Mucosa of descending colon (tissue), 3 donors: ENCODE data around the gene TOR1AIP2. TPM values are rescaled to one million over a fixed set of nuclear protein-coding genes. Genes with fewer than 3 reads are reported as not detected.
A peak's percentile ranks its signal among the peaks of the same experiment; 100 is the strongest.

ENCODE experiments used
- ATAC-seq: fragments of 200-7000 bp; cut with Tn5 transposase; one replicate; pipeline ENCODE4 v1.9.1; 2020; ENCODE audit warnings: mild to moderate bottlenecking, moderate library complexity
- DNase-seq, 3 donors: peaks; one replicate each; pipeline ENCODE4 v3.0.0-alpha.2; 2020
- H3K36me3 ChIP-seq: fragments of 200-600 bp; one replicate; pipeline ENCODE4 v1.8.0; 2021; ENCODE audit warnings: low read depth, mild to moderate bottlenecking
- H3K4me1 ChIP-seq: fragments of 200-600 bp; one replicate; pipeline ENCODE4 v1.8.0; 2021; ENCODE audit warnings: low read depth, mild to moderate bottlenecking
- H3K4me3 ChIP-seq: fragments of 200-600 bp; one replicate; pipeline ENCODE4 v1.8.0; 2021; ENCODE audit warnings: mild to moderate bottlenecking
- H3K9me3 ChIP-seq: fragments of 200-600 bp; one replicate; pipeline ENCODE4 v1.8.0; 2021; ENCODE audit warnings: mild to moderate bottlenecking
- intact Hi-C, 2 donors: fragments of 100-400 bp; cut with DNase I in 1 of 2; cut with micrococcal nuclease in 1 of 2; formaldehyde crosslinking; loops; one replicate each; pipeline versions ENCODE4 v1.11.0 to v1.11.1; 2022; cut with DNase I, micrococcal nuclease
- total RNA-seq, 3 donors: library from RNA; stranded (reverse); fragmentation: NEBNext Ultra II Directional in 2 of 3; extraction: Animal tissue kit (Norgen Biotek cat#: 25700) in 2 of 3; gene quantifications; one replicate each; pipeline versions ENCODE4 v1.2.1 to v1.2.4, GENCODE V29; 2021 to 2023
- TF ChIP-seq, protein P1 (sequence below): fragments of 200-600 bp; IDR thresholded peaks from one replicate; pipeline ENCODE4 v1.8.0; 2022; ENCODE audit warnings: antibody characterized with exemption, mild to moderate bottlenecking
- donor health status: DM: no; HTN: no; CAD: no; lungs with moderate emphysema.
- donor health status: DM: no; HTN: no; CAD: no.
- donor health status: DM: no; HTN: yes; CAD: no.

TOR1AIP2 gene
- total RNA-seq, 3 donors from 2014 or later: 72.9 to 79.2 (median 73.4) TPM

DNA sequence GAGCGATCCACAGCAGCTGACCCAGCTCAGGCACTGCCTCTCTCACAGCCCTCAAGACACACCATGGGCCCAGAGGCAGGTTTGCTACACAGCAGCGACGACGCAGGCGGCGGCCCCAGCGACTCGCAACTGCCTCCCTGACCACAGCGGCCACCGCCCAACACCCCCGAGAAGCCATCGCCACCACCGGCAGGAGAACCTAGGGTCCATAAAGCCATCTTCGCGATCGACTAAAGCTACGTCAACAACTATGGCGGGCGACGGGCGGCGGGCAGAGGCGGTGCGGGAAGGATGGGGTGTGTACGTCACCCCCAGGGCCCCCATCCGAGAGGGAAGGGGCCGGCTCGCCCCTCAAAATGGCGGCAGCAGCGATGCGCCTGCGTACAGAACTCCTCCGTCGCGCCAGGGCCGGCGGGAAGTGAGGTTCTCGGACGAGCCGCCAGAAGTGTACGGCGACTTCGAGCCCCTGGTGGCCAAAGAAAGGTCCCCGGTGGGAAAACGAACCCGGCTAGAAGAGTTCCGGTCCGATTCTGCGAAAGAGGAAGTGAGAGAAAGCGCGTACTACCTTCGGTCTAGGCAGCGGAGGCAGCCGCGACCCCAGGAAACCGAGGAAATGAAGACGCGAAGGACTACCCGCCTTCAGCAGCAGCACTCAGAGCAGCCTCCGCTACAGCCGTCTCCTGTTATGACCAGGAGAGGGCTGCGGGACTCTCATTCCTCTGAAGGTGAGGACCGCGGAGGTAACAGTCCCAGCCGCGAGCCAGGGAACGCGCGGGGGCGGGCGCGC, 4.8 kb upstream of the TOR1AIP2 start, which contains the start of gene TOR1AIP1:
TSS of gene TOR1AIP1 (plus strand) at position 33 of the 787 bp plus-strand sequence. CDS start at position 251, 218 bp downstream.
- intact Hi-C loops: no loop called here
- Histone ChIP-seq H3K4me1 (peaks cover 20% of the 10 kb centered on the region), H3K4me3 (peak within 1 kb of the TSS; percentile 78), H3K36me3 (peaks cover 5% of the 10 kb centered on the region), H3K9me3 (no peaks in the 10 kb centered on the region)
- TF ChIP-seq, protein P1, sequence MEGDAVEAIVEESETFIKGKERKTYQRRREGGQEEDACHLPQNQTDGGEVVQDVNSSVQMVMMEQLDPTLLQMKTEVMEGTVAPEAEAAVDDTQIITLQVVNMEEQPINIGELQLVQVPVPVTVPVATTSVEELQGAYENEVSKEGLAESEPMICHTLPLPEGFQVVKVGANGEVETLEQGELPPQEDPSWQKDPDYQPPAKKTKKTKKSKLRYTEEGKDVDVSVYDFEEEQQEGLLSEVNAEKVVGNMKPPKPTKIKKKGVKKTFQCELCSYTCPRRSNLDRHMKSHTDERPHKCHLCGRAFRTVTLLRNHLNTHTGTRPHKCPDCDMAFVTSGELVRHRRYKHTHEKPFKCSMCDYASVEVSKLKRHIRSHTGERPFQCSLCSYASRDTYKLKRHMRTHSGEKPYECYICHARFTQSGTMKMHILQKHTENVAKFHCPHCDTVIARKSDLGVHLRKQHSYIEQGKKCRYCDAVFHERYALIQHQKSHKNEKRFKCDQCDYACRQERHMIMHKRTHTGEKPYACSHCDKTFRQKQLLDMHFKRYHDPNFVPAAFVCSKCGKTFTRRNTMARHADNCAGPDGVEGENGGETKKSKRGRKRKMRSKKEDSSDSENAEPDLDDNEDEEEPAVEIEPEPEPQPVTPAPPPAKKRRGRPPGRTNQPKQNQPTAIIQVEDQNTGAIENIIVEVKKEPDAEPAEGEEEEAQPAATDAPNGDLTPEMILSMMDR: peak; percentile 36
- DNase-seq (peak; percentile 94 to 98 (median 98)), ATAC-seq (peak; percentile 91)

DNA sequence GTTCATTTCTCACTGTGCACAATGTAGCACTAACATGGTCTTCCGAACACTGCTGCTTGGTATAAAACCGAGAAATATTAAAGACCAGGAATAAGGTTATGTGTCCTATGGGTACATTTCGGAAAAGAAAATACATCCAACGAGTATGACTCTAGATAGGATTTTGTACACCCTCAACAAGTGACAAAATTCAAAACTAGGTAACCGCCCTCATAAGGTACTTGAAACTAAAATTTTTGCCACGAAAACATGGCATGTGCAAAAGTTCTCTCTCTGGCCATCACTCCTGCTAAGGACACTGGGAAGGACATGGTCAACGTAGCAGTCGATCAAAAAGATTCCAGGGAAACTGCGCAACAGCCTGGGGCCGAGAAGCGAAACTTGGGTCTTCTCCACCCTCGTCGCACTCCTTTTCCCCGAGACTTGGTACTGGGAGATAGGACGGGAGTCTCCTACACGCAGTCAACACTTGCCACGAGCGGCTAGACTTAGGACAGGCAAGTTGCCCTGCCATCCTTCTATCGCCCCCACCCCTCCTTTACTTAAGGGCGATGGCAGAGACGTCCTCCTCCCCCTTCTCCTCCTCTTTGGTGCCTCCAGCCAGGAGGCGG, 4.1 kb upstream of the TOR1AIP2 start:
- no peak for ATAC-seq
- peaks cover 21% of the 10 kb centered on the region for H3K4me1 ChIP-seq
- intact Hi-C loops: no loop called here

DNA sequence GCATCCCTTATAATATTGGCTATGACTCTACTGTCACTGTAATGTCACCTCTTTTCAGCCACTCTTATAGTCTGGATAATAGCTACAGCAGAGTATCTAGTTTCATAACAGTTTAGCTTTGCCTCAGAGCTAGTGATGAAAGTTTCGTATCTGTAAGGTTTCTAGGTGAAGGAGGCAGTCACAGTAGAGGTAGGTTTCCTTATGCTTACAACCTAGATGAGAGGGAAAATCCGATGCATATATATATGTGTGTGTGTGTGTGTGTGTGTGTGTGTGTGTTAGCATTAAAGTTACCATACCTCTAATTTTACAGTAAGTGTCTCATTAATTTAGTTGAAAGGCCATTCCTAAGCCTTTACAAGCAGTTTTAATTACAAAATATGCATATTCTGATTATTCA, 2.2 kb upstream of the TOR1AIP2 start:
- H3K4me3 ChIP-seq: no peak overlapping the region
- intact Hi-C loops: no loop called here
- TF ChIP-seq, protein P1: no peak
- H3K36me3 ChIP-seq: peaks cover 5% of the 10 kb centered on the region
- DNase-seq: no peak
- no peak for ATAC-seq
- no peaks in the 10 kb centered on the region for H3K9me3 ChIP-seq
- peaks cover 40% of the 10 kb centered on the region for H3K4me1 ChIP-seq

More for the DNA sequence above, 4.1 kb upstream of the TOR1AIP2 start:
- Histone ChIP-seq H3K36me3 (peaks cover 5% of the 10 kb centered on the region), H3K4me3 (peak overlapping the region; percentile 78), H3K9me3 (no peaks in the 10 kb centered on the region)
- peak in 1 of 3 donors; percentile 83 for DNase-seq
- TF ChIP-seq, protein P1: no peak

DNA sequence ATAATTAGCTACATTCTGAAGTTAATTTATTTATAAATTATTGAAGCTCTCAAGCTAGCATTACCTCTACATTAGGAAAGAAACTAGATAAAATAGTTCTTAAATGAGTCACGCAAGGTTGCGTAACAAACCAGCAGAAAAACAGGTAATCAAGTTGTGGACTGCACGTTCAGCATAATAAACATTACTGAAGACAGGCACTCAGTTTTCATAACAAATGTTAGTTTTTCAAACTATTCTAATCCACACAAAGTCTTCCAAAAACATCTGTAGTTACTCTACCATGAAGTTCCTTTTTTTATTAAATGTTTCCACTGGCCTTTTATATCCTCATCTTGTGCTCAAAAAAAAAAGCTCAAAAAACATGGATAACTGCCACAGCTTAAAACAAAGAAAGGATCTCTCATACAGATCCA, 1.3 kb downstream of the TOR1AIP2 start:
- Histone ChIP-seq H3K4me3 (no peak overlapping the region), H3K9me3 (no peaks in the 10 kb centered on the region), H3K4me1 (peaks cover 43% of the 10 kb centered on the region), H3K36me3 (no peaks in the 10 kb centered on the region)
- ATAC-seq: peak; percentile 31
- TF ChIP-seq, protein P1: no peak
- DNase-seq: peak in 1 of 3 donors; percentile 29
- intact Hi-C loops: no loop called here

DNA sequence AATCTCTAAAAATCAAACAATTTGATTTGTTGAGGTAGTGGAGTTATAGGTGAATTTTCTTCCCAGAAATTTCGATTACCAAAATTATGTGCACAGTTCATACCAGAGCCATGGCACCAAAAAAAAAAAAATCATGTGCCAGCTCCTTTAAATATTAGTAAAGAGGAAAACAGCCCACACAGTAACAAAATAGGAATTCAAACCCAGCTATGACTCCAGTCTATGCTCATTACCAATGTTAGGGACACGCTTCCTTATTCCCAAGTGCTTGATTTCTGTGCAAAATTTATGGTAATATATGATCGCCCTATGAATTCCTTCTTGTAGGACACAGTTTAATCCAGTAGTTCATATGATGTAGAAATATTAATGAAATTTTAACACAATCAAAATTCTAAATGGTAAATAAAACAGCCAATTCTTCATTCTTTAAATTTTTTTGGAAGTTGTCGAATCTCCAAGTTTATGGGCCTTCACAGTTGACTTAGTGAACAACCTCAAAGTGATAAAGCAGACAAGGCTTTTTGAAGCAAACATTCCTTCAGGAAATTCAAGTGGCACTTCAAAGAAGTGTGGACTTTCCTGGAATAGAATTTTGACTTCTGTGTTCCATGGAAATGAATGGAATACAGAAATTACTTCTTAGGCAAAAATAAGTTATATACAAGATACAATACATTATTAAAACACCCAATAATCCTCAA, 1.9 kb downstream of the TOR1AIP2 start:
- no peaks in the 10 kb centered on the region for H3K9me3 ChIP-seq
- DNase-seq (no peak), ATAC-seq (no peak)
- TF ChIP-seq, protein P1: no peak
- intact Hi-C loops: no loop called here
- peaks cover 38% of the 10 kb centered on the region for H3K4me1 ChIP-seq
- H3K4me3 ChIP-seq: no peak overlapping the region
- H3K36me3 ChIP-seq: no peaks in the 10 kb centered on the region
